BLaER1 (cell line): ENCODE data around the gene HOXC11.

ENCODE experiments used
- H3K27ac ChIP-seq: shearing (Covaris generic); formaldehyde crosslinking; 2 replicates; pipeline ENCODE4 v1.8.1; 2022
- H3K27me3 ChIP-seq: shearing (Covaris generic); formaldehyde crosslinking; 2 replicates; pipeline ENCODE4 v1.8.1; 2022
- H3K36me3 ChIP-seq: shearing (Covaris generic); formaldehyde crosslinking; 2 replicates; pipeline ENCODE4 v1.8.1; 2022
- H3K4me1 ChIP-seq: shearing (Covaris generic); formaldehyde crosslinking; 2 replicates; pipeline ENCODE4 v1.8.1; 2022
- H3K4me2 ChIP-seq: shearing (Covaris generic); formaldehyde crosslinking; 2 replicates; pipeline ENCODE4 v1.8.1; 2022
- H3K4me3 ChIP-seq: shearing (Covaris generic); formaldehyde crosslinking; 2 replicates; pipeline ENCODE4 v1.8.1; 2022
- H3K9ac ChIP-seq: shearing (Covaris generic); formaldehyde crosslinking; 2 replicates; pipeline ENCODE4 v1.8.1; 2022
- H3K9me3 ChIP-seq: shearing (Covaris generic); formaldehyde crosslinking; 2 replicates; pipeline ENCODE4 v1.8.1; 2022
- H4K20me1 ChIP-seq: shearing (Covaris generic); formaldehyde crosslinking; 2 replicates; pipeline ENCODE4 v1.8.1; 2022
- Cebpa-rat ChIP-seq: shearing (Covaris generic); IDR thresholded peaks from 2 replicates; pipeline ENCODE4 v1.8.1; 2022

HOXC11 gene

DNA sequence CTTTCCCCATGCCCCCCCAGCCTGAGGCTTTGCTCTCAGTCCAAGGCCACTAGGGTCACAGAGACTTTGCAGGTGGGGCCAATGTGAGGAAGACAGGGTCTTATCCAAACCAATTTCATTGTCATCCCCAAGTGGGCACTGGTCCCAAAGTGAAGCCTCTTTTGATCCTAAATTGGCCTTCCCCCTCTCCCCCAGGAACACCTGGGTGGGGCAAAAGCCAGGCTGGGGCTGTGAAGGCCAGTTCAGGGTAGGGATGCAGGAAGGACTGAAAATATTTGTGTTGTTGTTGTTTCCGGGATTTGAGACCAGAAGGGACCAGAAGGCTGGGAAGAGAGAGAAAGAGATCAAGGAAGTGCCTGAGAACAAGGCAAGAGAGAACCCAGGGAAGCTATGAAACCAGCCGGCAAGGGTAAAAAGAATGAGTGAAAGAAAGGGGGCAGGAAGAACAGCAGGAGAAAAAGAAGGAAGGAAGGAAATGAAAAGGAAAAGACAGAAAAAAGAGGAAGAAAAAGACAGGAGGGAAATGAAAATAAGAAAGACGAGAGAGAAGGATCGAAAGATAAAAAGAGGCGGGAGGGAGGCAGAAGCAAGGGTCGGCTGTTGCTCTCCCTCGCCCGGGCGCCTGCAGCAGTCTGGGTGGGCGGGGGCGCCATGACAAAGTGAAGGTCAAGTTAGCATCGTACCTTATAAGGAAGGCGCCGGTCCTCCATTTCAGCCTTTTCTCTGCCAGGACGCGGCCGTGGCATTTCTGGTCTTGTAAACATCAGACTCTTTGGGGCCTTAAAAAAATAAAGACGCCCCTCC lies 7.4 kb upstream of the HOXC11 start:
- Histone ChIP-seq H4K20me1 (peaks cover 98% of the 10 kb centered on the region), H3K36me3 (no peaks in the 10 kb centered on the region), H3K4me2 (no peak overlapping the region), H3K4me1 (no peaks in the 10 kb centered on the region), H3K9me3 (peaks cover 16% of the 10 kb centered on the region), H3K27ac (no peak overlapping the region), H3K4me3 (no peak overlapping the region), H3K9ac (no peak overlapping the region), H3K27me3 (peaks cover 100% of the 10 kb centered on the region)
- TF ChIP-seq Cebpa-rat: no peak

DNA sequence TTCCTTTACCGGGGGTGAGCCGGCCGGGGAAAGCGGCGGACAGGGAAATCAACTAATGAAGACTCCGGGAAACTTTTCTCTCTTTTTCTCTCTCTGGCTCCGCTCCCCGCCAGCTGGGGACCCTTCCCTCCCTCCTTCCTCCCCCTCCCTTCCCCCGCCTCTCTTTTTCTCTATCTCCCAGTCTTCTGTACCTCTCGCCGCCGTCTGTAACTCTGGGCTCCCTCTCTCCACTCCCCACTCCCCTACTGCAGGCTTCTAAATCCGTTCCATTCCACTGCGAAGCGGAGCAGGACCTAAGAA lies 6.9 kb upstream of the HOXC11 start:
- Histone ChIP-seq H3K4me1 (no peaks in the 10 kb centered on the region), H4K20me1 (peaks cover 98% of the 10 kb centered on the region), H3K9ac (no peak overlapping the region), H3K9me3 (peaks cover 14% of the 10 kb centered on the region), H3K36me3 (no peaks in the 10 kb centered on the region), H3K27me3 (peaks cover 100% of the 10 kb centered on the region), H3K4me3 (no peak overlapping the region), H3K4me2 (no peak overlapping the region), H3K27ac (no peak overlapping the region)
- no peak for TF ChIP-seq Cebpa-rat

DNA sequence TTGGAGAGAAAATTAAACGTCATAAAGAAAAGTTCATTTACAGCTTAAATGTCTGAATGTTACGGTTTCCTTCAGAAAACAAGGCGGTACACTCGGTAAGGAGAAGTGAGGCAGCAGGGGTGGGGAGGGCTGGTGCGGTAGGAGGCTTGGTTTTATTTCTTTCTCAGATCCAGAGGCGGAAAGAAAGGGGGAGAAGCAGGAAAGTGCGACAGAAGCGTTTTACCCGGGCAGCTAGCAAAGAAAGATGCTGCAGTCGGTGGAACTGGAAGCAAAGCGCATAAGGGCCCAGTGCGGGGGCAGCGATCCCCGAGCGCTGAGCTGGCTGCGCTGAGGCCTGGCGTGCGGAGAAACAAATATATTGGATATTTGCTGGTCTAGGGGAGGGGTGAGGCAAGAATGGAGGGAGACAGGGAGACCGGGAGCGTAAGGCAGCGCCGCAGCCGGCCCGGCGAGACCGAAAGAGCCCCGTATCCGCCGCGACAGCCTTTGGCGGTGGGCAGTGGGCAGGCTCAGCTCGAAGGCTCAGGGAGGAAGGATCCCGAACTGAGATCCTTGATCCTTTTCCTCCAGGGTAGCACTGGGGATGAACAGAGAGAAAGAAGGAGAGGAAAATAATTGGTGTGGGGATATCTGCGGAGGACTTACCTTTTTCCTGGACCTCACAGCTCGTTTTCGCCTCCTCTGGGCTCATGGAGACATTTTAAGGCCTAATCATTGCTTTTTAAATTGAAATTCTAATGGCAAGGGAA lies 6.4 kb upstream of the HOXC11 start:
- H3K4me1 ChIP-seq: no peaks in the 10 kb centered on the region
- peaks cover 100% of the 10 kb centered on the region for H3K27me3 ChIP-seq
- H3K36me3 ChIP-seq: no peaks in the 10 kb centered on the region
- no peak overlapping the region for H3K9ac ChIP-seq
- peaks cover 9% of the 10 kb centered on the region for H3K9me3 ChIP-seq
- H3K4me2 ChIP-seq: no peak overlapping the region
- no peak for TF ChIP-seq Cebpa-rat
- H3K4me3 ChIP-seq: no peak overlapping the region
- H4K20me1 ChIP-seq: peaks cover 98% of the 10 kb centered on the region
- H3K27ac ChIP-seq: no peak overlapping the region

DNA sequence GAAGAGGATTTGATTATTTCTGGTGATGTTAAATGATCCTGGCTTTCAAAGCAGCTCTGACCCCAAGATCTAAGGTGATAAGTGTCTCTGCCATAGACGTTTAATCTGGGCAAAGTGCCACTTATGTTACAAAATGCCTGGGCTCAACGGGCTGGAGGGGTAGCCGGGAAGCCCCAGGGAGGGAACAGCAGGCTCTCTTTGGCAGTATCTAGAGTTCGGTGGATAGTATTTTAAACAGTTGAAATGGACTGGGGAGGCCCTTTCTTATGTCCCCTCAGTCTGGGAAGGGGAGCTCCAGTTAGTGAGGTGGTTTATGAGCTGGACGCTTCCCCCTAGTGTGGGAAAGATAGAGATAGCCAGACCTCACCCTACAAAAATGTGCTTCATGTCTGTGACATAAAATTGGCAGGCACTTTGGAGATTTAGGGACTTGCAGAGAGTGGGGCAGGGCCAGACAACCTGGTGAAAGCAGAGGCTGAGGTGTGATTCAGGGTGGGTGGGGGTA lies 5.5 kb upstream of the HOXC11 start:
- peaks cover 10% of the 10 kb centered on the region for H3K9me3 ChIP-seq
- no peaks in the 10 kb centered on the region for H3K4me1 ChIP-seq
- no peak overlapping the region for H3K4me3 ChIP-seq
- H3K4me2 ChIP-seq: no peak overlapping the region
- no peak overlapping the region for H3K27ac ChIP-seq
- peaks cover 100% of the 10 kb centered on the region for H4K20me1 ChIP-seq
- H3K27me3 ChIP-seq: peaks cover 100% of the 10 kb centered on the region
- H3K9ac ChIP-seq: no peak overlapping the region
- no peak for TF ChIP-seq Cebpa-rat
- no peaks in the 10 kb centered on the region for H3K36me3 ChIP-seq

DNA sequence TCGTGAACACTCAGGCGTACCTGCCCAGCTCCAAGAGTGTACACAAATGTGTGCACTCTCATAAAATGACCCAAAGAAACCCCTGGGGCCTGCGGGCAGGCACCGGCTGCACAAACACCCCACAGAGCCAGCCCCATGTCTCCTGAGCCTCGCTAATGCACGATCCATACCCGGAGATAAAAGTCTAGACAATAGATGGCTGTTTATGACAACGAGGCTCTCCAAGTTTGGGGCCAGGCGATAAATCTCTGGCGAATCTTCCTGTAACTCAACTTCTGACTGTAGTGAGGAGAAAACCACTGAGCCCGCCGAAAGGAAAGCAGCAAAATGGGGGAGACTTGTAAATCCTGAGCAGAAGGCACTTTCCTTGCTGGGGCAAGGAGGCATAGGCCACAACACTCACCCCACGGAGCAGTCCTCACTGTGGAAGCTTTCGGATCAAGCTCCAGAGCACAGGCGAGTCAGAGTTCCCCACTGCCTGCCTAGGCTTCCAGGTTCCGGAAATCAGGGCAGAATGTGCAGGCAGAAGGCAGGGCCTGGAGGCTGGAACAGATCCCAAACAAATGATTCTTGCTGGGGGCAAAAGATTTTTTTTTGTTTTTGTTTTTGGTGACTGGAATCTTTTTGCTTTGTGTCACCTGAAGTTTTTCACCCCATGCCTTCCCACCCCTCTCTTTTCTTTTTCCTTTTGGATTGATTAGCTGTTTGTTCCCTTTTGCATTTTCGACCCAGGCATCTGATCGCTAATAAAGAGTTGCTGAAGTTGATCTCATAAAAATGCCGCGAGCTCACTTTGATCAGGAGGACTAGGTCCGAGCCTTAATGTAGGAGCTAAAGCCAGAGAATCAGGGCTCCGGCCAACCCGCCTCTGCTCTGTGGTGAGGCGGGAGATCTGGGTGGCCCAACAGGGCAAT lies 4.5 kb upstream of the HOXC11 start:
- Histone ChIP-seq H3K4me2 (no peak overlapping the region), H3K9ac (no peak overlapping the region), H3K4me1 (no peaks in the 10 kb centered on the region), H3K27me3 (peaks cover 100% of the 10 kb centered on the region), H4K20me1 (peaks cover 100% of the 10 kb centered on the region), H3K36me3 (no peaks in the 10 kb centered on the region), H3K4me3 (no peak overlapping the region), H3K9me3 (peaks cover 17% of the 10 kb centered on the region), H3K27ac (no peak overlapping the region)
- TF ChIP-seq Cebpa-rat: no peak

DNA sequence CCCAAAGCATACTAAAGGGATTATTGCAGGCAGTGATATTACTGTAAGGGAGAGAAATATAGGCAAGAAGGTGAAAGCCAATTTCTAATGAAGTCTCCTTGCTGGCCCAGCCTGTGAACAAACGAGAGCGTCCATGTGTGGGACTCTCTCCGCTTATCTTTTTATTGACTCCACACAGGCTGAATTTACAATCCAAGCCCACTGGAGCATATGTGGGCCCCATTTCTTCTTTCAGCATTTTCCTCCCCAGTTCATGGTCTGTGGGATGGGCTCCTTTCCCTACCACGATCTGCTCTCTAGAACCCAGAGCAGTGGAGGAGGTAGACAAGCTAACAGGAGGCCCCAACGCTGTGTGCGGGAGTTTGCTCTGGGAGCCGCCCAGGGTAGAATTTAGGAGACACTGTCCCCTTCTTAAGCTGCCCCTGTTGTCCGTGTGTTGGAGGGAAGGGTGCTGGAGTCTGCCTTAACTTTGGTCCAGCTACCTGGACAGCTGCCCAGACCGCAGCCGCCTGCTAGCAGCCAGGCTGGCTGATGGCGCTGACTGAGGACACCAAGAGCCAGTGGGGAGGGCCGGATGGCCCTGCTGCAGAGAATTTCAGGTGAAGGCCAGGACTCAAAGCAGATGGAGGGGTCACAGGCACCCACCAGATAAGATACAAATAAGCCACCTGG lies 3.2 kb upstream of the HOXC11 start:
- Histone ChIP-seq H3K36me3 (no peaks in the 10 kb centered on the region), H3K27me3 (peaks cover 100% of the 10 kb centered on the region), H3K4me2 (no peak overlapping the region), H3K4me1 (no peaks in the 10 kb centered on the region), H4K20me1 (peaks cover 97% of the 10 kb centered on the region), H3K4me3 (no peak overlapping the region), H3K27ac (no peak overlapping the region), H3K9me3 (peaks cover 17% of the 10 kb centered on the region), H3K9ac (no peak overlapping the region)
- TF ChIP-seq Cebpa-rat: no peak

DNA sequence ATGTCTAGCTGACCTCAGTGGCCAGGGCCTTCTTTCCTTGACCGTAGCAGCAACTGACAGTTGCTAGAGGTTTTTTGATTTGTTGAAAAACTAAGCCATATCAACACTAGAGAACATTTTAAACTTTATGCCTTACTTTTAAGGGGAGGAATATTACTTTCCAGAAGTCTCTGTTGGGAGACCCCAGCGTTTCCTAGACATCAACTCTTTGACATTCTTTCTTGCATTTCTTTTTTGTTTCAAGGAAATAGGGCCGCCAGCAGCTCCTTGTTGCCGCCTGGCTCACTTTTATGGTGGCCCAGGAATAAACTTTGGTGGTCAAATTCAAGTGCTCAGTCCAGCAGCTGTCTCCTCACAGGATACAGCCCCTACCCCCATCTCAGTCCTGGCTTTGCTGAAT lies 2.5 kb upstream of the HOXC11 start:
- Histone ChIP-seq H3K4me1 (no peaks in the 10 kb centered on the region), H4K20me1 (peaks cover 97% of the 10 kb centered on the region), H3K4me3 (no peak overlapping the region), H3K4me2 (no peak overlapping the region), H3K9ac (no peak overlapping the region), H3K27me3 (peaks cover 100% of the 10 kb centered on the region), H3K36me3 (no peaks in the 10 kb centered on the region), H3K9me3 (peaks cover 17% of the 10 kb centered on the region), H3K27ac (no peak overlapping the region)
- no peak for TF ChIP-seq Cebpa-rat

DNA sequence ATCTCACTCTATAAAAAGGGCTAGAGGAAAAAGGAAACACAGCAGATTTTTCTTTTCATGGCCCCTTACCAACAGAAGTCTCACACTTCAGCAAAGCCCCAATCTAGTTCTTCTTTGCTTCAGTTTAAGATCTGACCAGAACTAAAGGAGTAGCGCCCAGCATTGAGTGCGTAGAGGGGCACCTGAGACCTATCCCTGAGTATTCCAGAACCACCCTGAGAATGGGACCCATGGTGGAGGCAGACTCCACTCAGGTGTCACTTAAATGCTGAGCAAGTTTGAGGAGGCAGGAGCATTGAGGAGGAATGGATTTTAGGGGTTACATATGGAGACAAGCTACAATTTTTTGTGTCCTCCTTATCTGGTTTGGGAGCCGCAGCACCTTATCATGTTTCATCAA lies 1.8 kb upstream of the HOXC11 start:
- no peak for TF ChIP-seq Cebpa-rat
- no peak overlapping the region for H3K4me3 ChIP-seq
- H3K27me3 ChIP-seq: peaks cover 100% of the 10 kb centered on the region
- no peaks in the 10 kb centered on the region for H3K36me3 ChIP-seq
- peaks cover 97% of the 10 kb centered on the region for H4K20me1 ChIP-seq
- no peak overlapping the region for H3K27ac ChIP-seq
- no peaks in the 10 kb centered on the region for H3K4me1 ChIP-seq
- H3K9me3 ChIP-seq: peaks cover 22% of the 10 kb centered on the region
- no peak overlapping the region for H3K9ac ChIP-seq
- no peak overlapping the region for H3K4me2 ChIP-seq

DNA sequence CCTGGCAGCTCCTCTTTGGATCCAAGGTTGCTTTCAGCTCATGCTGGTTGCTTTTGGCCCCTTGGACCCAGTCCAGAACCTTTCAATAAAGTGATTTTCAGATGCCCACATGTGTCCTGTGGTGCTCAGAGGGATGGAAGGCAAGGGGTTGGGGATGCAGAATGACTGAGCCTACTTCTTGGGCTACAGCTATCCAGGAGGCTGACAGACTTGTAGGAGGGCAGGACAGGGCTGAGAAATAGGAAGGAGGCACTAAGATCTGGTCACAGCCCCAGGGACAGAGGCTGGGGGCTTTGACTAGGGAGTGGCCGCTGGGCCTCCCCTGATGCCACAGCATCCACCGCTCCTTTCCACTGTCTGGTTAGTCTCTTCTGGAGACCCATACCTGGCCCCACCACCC lies 1.2 kb upstream of the HOXC11 start:
- Histone ChIP-seq H3K9ac (no peak overlapping the region), H4K20me1 (peaks cover 97% of the 10 kb centered on the region), H3K36me3 (no peaks in the 10 kb centered on the region), H3K4me3 (no peak overlapping the region), H3K27ac (no peak overlapping the region), H3K9me3 (peaks cover 28% of the 10 kb centered on the region), H3K4me2 (no peak overlapping the region), H3K27me3 (peaks cover 100% of the 10 kb centered on the region), H3K4me1 (no peaks in the 10 kb centered on the region)
- no peak for TF ChIP-seq Cebpa-rat
